A673 (cell line): ENCODE data around the gene RIT2.

Source experiments
- CTCF ChIP-seq: fragments of 300-800, 200-600 bp; sonication (generic); conservative IDR thresholded peaks from 2 replicates; pipeline ENCODE4 v1.5.1; 2017; ENCODE audit warnings: low read depth, mild to moderate bottlenecking, antibody characterized with exemption, low read length, moderate library complexity, mixed read lengths
- EZH2 ChIP-seq: fragments of 200-600 bp; sonication (generic); IDR thresholded peaks from 2 replicates; pipeline ENCODE4 v1.6.1; 2017; ENCODE audit warnings: borderline replicate concordance, low read depth, mild to moderate bottlenecking, mixed read lengths, antibody characterized with exemption, low read length; ENCODE audit not compliant: poor library complexity, severe bottlenecking

- TF ChIP-seq CTCF = no peak
- TF ChIP-seq EZH2 = no peak
Observed at GRCh38 chr18:42922363-42922762, 193.1 kb downstream of the RIT2 start.
